GM21737 (cell line): Measurements from ENCODE around the gene BRD4.

Experiments
- ATAC-seq: cut with Tn5 transposase; IDR thresholded peaks from one replicate; pipeline ENCODE4 v1.9.1; 2021; ENCODE audit warnings: mild to moderate bottlenecking, moderate library complexity; ENCODE audit not compliant: unreplicated experiment

The BRD4 gene

DNA sequence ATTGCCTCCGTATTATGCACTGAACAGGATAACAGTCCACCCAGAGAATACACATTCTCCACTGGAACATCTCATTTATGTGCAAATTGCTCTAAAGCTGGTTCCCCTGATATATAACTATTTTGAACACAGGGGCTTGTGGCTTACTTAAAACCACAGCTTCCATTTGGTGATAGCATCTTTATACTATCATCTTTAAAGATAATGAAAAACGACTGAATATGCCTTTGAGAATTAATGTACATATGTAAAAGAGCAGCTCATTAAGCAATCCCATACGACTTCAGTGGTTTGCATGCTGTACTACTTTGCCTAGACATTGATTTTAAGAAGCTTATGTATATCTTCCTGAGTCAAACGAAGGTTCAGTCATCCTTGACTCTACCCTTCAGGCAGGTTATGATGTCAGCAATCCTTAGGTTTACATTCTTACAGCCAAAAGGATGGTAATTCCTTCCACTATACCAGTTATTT is 40.8 kb downstream of the BRD4 start:
- ATAC-seq: no peak

DNA sequence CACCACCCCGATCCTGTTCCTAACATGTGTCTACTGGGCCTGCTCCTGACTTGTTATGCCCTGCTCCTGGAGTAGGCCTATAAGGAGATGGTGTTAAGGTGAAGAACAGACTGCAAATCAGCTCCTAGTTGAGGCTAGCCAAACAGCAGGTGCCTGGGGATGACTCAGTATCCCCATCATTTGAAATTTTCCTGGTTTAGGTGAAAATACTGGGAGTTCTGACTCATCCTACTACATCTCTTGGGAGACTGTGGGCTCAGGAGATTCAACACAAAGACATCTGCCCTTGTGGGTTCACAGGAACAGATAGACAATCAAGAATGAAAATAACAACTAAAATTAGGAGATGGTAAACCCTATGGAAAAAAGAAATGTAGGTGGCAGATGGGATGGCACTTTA is 41.2 kb downstream of the BRD4 start:
- ATAC-seq: no peak

DNA sequence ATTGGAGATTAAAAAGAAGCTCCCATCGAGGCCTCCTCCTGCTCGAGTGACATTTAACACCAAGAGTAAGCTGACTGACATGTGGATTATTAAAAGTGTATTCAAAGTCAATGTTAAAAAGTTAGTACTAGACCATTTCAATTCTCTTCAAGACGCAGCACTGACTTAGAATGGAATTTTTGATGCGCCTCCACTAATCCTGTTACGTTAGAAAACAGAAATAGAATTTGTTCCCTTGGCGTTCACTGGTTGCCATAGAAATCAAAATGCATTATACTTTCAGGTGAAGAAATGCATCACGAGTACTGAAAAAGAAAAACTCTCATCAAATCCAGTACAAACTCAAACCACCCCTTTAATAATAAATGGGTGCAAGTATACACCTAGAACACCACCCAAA is 42.2 kb downstream of the BRD4 start:
- ATAC-seq: no peak

DNA sequence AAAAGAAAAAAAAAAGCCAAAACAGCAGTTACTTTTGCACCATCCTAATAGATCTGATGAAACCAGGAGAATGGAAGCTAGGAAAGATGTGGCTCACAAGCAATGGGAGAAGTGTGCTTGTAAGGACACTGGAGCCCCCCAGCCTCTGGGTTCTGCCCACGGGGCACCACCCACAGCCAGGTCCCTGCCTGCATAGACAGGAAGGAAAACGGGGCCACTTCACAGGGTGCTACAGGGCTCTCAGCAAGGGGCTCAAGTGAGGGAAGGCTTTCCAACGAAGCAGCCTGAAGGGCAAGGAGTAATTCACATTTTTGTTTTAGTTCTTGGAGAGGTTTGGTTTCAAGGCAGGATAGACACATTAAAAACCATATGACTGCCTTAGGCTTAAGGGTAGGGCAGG is 42.7 kb downstream of the BRD4 start:
- no peak for ATAC-seq

DNA sequence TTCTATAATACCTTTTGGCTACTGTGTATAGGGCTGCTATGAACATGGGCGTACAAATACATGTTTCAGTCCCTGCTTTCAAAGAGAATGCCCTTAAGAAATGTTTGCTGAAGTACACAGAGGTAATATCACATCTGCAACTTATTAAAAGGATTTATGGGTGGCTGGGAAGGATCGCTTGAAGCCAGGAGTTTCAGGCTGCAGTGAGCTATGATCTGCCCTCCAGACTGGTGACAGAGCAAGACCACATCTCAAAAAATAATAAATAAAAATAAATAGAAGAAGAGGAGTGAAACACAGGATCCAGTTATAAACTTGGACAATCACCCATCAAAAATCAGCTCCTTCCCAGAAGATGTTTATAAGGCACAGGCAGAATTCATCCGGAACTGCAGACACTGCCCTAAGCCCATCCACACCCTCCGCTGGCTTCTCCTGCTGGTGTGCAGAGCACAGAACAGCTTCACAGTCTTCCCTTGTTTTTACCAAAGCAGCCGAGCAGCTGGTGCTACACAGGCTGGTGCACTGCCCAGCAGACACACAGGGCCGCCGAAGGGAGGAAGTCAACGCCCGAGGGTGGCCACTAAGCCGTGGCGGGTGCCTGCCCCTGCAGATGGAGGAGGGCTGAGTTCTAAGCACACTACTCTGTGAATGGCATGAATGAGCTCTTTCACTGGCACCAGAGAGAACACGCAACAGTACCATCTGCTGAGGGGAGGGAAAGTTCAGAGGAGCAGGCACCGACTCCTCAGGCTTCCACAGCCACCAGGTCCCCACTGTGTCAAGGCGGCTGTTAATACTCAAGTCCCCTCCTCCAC is 44.0 kb downstream of the BRD4 start:
- no peak for ATAC-seq

DNA sequence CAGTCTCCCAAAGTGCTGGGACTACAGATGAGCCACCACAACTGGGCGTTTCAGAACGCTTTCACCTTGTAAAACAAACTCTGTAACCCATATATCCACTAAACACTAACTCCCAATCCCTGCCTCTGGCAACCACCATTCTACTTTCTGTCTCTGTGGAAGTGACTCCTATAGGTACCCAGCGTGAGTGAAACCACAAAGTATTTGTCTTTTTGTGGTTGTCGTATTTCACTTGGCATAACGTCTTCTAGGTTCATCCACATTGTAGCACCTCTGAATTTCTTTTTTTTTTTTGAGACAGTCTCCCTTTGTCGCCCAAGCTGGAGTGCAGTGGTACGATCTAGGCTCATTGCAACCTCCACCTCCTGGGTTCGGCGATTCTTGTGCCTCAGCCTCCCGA is 44.8 kb downstream of the BRD4 start:
- no peak for ATAC-seq

DNA sequence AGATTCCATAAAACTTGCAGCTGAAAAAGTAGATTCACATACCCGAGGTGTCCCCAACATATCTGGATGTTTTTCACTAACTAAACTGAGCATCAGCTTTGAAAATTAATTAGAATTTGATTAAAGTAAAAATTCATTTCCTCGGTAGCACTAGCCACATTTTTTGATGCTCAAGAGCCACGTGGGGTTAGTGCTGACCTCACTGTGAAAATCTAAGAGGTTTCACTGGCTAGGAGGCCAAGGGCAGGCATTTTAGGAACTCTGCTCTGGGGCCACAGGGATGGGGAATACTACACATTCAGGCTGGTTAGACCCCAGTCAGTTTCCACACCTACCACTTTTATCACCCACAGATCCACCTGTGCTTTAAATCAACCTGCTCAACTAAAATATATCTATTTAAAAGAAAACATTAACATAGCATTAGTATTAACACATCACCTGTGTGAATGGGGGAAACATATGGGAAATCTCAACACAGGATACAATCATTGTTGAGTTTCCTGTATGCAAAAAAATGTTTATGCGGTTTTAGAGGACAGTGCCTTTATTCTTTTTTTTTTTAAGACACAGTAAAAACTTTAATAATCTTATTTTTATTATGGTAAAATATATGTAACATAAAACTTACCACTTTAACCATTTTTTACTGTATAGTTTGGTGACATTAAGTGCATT is 45.5 kb downstream of the BRD4 start:
- no peak for ATAC-seq

DNA sequence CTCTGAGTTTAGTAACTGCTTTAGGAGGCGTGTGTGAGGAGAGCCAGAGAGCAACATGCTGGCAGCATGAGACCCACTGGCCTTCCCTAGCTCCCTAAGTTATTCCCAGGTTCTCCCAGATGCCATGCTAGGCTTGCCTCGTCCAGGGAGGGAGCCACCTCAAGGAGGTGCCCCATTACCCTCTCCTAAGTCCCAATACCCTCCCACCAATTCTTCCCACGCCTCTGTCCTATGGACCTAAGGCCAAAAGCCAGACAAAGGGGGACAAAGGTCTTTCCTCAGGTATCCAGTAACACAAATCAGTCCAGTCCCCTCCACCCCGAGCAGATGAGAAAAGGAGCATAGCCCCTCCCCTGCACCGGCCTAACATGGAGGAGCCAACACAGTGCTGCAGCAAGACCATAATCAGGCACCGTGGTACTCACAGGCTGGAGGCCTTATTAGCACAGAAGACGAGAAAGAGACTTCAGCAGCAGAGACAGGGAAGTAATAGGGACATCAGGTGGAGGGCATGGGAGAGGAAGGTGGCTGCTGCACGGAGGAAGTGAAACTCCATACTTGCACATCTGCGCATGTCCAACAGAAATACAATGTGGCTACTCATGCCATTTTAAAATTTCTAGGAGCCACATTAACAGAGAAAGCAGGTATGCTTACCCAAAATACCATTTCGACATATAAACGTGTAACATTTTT is 46.3 kb downstream of the BRD4 start:
- no peak for ATAC-seq

DNA sequence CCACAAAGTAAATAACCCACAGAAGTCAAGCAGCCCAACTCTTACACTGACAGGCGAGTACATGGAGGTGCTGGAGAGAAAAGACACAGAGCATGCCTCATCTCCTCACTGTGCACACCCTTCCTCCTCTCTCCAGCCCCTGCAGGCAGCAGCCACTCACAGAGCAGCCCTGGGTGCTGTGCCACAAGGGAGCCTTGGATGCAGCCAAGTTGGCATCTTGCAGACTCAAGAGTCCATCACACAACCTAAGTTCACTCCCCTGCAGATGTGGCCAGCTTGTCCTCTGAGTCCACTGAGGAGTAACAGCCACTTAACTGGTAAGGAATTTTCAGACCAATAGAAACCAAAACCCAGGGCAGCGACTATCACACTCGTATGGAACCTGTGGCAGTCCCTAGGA is 47.4 kb downstream of the BRD4 start:
- ATAC-seq: no peak

DNA sequence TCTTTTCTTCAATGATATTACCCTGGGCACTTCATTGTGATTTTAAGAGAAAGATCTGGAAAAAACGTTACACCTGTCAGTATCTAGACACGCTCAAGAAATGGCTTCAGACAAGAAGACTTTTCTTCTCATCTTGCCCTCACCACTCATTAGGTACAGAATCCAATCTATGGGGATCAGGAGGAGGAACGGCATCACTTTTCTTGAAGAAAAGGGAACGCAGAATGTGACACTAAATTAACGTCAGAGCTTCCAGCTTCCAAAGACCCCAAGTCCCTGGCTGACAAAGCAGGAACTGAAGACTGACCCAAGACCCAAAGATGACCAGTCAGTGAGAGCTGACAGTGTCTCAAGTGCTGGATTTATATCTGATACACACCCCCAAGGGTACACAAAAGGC is 48.2 kb downstream of the BRD4 start:
- no peak for ATAC-seq

DNA sequence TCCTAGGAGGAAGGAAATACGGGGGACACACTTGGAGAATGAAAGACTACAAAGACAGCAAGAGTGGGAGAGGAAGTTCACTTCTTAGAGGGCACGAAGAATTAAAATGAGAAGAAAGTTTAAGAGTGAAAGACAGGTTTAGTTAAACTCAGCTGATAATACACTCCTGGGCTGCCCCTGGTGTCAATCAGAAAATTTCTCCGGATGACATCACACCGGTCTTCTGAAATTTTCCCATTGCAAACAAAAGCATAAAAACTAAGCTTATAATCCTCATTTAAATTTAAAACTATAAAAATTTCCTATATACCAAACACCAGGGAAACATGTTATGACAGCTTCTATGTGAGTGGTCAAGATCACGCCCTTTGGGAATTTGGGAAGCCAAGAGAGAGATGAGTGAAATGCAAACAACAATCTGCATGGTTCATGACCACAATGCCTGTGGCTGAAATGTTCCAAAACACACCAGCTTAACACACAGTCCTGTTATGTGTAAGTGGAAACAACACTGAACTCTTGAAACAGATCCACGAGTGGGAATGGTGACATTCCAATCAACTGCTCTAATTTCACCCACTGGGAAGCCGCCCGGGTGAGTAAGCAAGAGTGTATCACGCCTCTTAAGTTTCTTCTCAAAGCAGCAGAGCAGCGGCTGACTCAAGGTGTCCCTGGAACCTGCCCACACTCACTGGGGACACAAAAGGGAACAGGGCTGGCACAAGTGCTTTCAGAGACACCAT is 49.0 kb downstream of the BRD4 start:
- no peak for ATAC-seq

DNA sequence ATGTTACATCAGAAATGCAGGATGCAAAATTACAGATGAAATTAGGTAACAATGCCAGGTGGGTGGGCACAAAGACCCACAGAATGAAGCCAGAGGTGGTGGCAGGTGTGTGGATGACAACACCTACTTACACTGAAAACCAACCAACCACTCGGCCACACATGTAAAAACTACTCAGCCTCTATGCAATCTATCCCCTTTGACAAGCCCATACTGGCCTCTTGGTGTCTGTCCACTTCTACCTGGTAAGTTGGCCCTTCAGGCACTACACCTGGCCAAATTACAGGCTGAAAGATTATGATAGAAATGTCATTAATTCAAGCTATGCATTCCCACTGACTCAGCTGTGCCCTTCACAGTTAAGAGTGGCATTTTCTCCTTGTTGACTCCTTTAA is 50.0 kb downstream of the BRD4 start:
- no peak for ATAC-seq

DNA sequence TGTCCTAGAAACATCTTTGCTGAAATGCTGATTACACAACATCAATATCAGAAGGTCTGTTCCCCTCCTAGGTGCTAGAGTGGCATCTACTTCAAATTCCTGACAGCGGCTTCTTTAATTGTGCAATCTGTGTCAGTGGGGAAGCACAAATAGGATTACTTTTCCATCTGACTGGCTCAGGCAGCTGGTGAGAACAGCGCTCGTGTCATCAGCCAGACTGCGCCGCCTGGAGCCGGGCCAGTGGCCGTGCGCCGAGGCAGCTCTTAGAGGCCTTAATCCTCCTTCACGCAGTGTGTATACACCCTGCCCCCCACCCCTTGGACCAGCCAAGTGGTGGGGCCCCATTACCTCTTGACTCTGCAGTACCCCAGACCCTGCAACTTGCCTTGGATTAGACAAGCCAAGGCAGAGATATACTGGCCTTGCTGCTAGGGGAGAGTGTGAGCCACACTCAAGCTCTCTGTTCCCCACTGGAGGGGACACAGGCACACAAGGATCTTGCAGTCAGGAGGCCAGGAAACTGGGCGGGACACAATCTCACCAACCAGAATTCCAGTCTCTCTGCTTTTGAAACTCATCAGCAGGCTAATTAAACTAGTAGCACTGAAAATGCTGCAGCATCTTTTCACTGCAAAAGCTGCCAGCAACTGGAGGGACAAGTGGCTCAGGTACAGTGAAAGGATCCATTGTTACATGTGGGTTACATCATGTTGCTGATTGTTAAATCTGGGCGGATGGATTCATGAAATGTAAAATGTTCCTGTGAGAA is 51.2 kb downstream of the BRD4 start:
- no peak for ATAC-seq

DNA sequence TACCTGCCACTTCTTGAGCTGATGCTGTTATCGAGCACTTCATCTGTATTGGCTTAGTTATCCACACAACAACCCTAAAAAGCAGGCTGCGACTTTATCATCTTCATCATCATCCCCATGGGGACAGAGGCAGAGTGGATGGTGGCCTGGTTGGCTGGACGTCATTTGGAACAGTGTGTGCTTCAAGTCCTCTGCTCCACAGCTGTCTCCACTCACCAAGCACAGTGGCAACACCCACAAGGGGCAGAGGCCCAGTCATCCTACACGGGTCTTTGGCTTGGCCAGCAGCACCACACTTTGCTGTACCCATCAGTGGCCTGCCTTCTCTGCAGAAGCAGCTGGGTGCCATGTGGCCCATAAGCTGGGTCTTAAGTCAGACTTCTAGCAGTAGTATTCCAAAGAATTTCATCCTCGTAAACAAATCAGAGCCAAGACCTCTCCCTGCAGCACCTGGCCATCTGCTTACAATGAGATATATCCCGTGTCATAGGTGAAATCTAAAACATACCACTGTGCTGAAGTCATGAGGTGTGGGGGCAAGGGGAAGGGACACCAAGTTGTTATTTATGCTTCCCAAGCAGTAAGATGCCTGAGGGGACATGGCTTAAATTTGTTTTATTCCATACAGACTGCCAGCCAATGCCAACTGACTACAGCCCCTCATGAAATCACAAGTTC is 52.2 kb downstream of the BRD4 start:
- no peak for ATAC-seq

DNA sequence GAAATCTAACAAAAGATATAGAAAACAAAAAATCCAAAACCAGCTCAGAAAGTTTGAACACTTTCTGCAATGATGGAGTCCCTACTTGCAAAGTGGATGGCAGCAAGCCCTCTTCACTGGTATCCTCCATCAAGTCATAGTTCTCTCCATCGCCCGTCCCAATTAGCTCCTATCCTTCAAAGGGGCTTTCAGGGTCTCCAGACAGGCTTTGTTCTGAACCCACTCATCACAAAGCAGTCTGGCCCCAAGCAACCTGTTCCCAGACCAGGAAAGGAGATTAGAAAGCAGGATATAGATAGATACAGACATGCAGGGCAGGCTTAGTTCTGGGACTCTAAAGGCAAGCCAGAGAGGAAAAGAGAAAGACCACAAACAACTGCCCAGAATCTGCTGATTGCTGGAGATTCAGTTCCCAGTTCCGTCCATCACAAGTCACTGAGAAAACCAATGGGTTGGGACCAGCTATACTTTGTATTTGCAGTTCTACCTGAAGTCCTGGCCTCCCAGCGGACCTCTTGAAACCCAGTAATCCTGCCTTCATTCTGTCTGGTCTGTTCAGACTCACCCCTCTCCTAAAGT is 52.9 kb downstream of the BRD4 start:
- ATAC-seq: no peak

DNA sequence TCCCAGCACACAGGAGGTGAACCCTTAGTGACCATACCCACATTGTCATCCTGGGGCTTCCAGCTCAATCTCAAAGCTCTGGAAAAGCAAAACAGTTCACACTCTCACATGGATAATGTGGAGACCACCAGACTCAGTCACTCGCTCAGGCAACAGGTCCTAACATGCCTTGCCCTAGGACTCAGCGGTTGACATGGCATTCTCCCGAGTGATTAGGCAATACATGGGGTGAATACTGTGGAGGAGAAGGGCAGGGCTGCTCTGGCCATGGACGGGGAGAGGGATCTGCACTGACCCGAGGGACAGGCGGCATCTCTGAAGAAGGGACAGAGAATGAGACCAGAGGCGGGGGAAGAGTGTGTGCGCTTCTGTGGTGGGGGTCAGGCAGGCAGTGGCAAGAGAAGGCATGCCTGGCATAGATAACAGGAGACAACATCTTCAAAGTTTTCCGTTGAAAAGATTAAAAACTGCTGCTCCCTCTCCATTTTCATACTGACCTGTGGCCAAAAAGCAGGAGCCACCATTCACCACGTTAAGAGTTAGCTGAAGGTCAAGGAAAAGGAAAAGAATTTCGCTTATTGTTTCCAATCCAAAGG is 55.6 kb downstream of the BRD4 start:
- ATAC-seq: no peak

DNA sequence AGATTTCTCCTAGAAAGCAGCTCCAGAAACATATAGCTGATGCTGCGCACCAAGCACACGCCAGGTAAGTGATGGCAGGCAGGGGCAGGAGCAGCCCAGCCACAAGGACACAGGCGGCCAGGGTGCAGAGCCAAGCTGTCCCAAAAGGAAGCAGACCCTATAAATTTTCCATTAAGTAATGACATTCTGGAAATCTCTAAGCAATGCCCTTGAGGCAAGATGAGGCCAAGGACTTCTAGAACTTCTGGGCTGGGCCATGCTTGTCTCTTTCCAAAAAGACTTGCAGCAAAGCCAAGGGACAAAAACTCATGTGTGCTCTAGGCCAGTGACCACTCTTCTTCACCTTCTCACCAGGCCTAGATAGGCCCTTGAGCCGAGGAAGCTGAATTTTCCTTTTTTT is 57.9 kb downstream of the BRD4 start:
- ATAC-seq: no peak

DNA sequence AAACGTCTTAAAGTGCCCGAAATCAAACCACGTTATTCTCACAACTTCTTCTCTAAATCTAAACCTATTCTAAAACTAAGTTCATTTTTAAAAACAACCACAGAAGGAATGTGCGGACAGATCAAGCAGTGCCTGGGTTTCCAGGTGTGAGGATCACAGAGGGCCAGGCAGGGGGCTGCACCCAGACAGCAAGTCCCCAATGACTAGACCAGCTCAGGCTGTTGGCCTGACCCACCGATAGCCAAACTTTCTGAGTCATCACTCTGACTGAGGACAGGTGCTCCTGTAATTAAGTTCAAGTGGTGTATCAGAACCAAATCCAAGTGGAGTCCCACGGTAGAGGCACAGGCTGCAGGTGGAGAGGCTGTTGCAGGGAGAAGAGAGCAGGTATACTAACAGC is 62.5 kb downstream of the BRD4 start:
- no peak for ATAC-seq

DNA sequence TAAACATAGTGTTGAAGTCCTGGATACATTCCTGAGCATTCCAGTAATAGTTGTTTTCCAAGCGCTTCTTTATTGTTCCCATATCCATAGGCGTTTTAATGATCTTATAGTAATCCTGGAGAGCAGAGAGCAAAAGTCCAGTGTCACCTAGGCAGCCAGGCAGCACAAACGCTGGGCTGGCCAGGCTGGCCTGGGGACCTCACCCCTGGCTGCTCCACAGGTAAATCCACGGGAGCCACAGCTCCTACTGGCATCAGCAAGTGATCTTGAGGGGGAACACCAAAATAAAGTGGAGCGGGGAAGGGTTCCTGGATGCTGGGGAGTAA is 63.4 kb downstream of the BRD4 start:
- no peak for ATAC-seq
